Endometrial microvascular endothelial cells (primary cell): Measurements from ENCODE around the gene SNAPC4. TPM values are rescaled to one million over a fixed set of nuclear protein-coding genes. Genes with fewer than 3 reads are reported as not detected.

ENCODE experiments used
- in situ Hi-C: cut with HindIII; loops from 2 replicates; pipeline ENCODE4 v1.10.0; 2017; ENCODE audit warnings: low sequenced_read_pairs, low pct_unique_long_range_greater_than_20kb; ENCODE audit errors: inconsistent ontology term
- total RNA-seq: library from RNA; depleted of rRNA; stranded (reverse); fragments of >200 nt; gene quantifications from one replicate; pipeline ENCODE4 v1.2.3, GENCODE V29; 2015; ENCODE audit errors: inconsistent ontology term

The SNAPC4 gene
- total RNA-seq, 1 donor from 2014 or later: 6.8 TPM

DNA sequence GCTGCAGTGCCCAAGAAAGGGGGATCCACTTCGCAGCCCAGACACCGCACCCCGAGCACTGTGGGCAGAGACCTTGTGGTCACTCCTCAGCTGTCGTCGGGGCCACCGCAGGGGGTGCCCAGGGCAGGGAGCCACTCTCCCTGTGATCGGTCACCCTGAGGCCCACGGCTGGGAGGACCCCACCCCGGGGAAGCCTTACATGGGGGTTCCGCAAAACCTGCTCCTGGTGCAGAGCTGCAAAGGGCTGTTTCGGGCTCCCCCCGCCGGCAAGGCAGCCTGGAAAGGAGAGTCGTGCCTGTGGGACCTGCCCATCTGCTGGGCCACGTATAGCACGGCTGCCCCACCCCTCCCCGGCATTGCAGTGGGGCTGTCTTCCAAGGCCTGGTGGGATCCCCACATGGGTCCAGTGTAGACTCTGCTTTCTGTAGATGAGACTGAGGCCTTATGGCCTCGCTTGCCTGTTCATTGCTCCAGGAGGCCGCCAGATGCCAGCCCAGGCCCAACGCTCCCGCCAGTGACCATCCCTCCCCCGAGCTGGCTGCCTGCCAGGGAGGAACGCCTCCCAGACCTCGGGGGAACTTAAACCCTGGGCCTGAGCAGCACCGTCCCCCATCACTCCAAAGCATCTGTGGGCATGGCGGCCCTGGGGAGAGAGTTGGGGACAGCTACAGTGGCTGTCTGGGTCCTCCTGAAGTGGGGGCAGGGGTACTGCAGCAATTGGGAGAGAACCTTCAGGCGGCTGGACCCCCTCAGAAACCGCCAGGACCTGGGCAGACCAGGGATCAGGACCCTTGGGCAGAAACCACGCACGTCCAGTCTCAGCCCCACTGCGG is 34.8 kb downstream of the SNAPC4 start:
- in situ Hi-C loops: no loop called here

GRCh38 chr9:136363949-136364748 is 35.8 kb downstream of the SNAPC4 start:
- in situ Hi-C loops: no loop called here

GRCh38 chr9:136363106-136363948 is 36.6 kb downstream of the SNAPC4 start, which contains the start of gene DNLZ:
DNLZ (minus strand) TSS chr9:136363744; CDS start chr9:136363714, 30 bp downstream.
- in situ Hi-C loops: no loop called here

- in situ Hi-C loops: no loop called here
Measured at GRCh38 chr9:136362450-136362784, 37.6 kb downstream of the SNAPC4 start.

GRCh38 chr9:136361754-136362449 is 38.1 kb downstream of the SNAPC4 start:
- in situ Hi-C loops: no loop called here

- in situ Hi-C loops: no loop called here
Measured at GRCh38 chr9:136361047-136361753, 38.8 kb downstream of the SNAPC4 start.

DNA sequence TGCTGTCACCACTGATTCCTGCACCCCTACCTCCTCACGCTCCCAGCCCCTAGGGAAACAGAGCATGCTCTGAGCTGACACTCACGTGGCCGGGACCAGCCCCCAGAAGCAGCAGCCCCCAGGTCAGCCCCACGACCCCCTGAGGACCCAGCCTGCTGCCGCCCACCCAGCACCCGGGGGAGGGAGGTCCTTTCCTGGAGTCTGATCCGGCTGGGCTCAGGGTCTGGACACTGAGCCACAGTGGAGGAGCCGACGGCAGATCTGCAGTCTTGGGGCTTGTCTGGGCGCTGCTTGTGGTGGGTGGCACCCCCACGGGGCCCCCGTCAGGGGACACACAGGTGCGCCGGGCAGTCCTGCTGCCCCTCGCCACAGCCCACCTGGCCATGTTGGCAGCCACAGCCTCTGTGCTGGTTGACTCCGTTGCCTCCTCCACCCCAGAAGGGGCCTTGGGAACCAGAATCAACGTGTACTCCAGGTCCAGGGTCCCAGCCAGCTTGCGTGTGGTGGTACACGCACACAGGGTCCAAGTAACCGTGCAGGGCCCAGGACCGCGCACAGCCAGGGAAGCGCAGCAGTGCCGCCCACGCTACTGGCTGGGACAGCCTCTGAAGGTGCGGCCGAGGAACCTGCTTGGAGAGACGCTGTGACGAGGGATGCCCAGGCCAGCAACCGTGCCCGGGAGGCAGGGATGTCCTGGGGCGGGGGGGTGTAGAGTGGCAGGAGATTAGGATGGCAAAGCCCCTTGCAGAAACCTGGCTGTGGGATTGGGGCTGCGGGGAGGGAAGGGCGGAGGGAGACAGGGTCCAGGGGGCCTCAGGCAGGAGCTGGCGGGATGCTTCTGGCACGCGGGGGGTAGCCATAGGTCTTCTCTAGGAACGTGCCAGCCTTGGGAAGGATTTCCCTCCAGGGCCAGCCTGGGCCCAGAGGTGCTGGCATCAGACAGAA is 39.9 kb downstream of the SNAPC4 start:
- in situ Hi-C loops: no loop called here

DNA sequence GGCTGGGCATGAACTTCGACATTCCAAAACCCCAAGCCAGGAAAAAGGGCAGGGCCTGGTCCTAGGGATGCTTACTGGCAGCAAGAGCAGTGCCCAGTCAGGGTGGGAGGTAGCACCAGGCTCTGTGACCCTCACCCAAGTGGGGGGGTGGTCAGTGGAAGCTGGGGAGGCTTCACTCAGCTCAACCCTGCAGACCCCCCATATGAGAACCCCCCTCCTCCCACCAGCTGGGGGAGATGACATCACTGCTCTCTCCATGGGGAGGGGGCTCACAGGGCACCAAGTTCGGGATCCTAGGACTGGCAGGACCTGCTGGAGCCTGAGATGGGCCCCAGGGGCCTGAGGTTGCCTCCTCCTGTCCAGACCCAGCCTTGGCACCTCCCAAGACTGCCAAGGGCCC is 41.1 kb downstream of the SNAPC4 start:
- in situ Hi-C loops: no loop called here

DNA sequence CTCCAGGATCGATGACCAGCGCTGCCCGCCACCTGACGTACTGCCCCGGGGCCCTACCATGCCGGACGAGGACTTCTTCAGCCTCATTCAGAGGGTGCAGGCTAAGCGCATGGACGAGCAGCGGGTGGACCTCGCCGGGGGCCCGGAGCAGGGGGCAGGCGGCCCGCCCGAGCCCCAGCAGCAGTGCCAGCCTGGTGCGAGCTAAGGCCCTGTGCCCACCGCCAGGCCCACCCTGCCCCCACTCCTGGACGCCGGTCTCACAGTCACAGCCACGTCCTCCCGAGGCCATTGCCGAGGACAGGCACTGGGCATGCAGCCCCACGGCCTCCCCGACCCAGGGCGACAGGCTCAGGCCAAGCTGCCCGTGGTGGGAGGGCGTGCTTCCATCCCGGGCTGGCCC is 42.0 kb downstream of the SNAPC4 start:
- in situ Hi-C loops: no loop called here

DNA sequence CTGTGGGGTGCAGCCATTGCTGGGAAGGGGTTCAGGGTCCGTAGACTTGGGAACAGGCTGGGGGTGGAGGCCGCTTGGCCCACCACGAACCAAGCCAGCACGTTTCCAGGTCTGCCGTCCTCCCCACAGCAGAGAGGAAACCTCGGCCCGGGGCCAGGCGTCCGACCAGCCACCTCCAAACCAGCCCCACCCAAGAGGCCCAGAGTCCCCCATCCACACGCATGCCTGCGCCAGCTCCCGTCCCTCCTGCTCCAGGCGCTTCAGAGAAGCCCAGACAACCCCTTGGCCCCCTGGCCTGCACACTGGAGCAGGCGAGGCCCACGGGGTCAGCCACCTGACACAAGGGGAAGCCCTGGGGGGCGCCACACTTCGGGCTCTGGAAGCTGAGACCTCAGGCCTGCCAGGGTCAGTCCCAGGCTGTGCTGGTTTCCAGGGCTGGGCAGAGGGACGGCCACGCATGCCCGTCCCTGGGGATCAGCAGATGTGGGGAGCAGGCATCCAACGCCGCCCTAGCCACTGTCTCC is 42.7 kb downstream of the SNAPC4 start:
- in situ Hi-C loops: no loop called here

DNA sequence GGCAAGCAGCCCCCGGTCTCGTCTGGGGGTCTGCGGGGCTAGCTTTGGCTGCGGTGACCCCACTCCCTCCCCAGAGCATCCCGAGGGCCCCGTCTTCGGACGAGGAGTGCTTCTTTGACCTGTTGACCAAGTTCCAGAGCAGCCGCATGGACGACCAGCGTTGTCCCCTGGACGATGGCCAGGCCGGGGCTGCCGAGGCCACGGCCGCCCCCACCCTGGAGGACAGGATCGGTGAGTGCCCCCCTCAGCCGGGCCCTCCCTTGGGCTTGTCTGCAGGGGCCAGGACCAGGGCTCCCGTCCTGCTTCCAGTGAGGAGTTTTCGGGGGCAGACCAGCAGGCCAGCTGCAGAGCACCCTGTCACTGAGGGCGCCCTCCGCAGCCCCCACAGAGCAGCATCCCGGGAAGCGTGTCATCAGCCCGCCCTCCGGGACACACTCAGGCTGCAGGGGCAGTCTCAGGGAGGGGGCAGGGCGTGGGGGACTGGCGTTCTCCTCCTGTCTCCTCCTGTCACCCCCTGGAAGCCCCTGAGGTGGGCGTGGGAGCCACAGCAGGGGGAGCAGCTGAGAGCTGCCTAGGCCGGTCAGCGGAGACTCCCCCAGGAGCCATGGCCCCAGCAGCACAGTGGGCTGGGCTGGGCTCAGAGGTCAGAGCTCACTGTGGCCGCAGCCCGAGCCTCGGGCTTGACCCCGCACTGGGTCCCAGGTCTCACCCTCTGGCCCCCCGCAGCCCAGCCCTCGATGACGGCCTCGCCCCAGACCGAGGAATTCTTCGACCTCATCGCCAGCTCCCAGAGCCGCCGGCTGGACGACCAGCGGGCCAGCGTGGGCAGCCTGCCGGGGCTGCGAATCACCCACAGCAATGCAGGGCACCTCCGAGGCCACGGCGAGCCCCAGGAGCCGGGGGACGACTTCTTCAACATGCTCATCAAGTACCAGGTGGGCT is 44.1 kb downstream of the SNAPC4 start:
- in situ Hi-C loops: no loop called here

DNA sequence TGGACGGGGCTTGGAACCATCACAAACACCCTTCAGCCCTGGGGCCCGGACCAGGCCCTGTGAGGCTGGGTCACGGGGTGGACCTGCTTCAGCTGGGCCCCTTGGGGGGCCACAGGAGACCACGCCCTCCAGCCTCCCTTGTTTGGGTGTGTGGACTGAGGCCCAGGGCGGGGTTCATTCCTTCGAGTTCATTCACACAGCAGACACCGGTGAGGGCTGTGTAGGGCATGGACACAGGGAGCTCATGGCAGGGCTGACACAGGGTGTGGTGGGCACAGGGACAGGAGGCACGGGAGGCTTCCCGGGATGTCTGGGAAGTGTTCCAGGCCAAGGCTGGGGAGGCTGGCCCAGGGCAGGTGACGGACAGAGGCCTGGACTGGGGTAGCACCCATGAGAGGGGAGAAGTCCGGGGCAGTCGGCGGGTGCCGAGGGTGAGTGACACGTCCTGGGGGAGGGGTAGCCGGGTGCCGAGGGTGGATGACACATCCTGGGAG is 45.3 kb downstream of the SNAPC4 start:
- in situ Hi-C loops: no loop called here

DNA sequence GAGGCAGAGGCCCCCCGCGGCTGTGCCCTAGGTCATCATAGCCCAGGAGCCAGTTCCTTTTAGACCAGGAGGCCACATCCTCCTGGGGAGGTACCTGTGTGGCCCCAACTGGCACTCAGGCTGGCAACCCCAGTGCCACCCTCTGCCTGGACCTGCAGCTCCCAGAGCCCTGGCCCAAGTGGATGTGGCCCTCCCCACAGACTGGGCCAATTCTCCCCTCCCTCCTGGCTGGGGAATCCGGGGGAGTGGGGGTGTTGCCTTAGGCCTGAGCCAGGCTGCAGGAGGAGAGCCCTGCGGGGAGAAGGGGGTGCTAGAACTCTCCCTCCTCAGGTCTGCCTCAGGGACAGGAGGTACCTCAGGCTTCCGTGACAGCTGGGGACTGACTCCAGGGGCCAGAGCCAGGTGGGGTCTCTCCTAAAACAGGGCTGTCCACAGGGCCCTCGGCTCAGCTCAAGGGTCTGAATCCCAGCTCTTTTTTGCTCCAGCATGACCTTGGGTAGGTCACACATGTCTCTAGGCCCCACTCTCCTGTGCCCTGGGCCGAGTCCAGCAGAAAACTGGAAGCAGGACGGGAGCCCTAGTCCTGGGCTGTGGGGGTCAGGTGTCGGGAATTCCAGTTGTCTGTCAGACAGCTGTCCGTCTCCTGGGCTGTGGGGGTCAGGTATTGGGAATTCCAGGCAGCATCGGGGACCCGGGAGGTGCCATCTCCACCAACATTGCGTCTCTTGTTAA is 46.0 kb downstream of the SNAPC4 start:
- in situ Hi-C loops: no loop called here

DNA sequence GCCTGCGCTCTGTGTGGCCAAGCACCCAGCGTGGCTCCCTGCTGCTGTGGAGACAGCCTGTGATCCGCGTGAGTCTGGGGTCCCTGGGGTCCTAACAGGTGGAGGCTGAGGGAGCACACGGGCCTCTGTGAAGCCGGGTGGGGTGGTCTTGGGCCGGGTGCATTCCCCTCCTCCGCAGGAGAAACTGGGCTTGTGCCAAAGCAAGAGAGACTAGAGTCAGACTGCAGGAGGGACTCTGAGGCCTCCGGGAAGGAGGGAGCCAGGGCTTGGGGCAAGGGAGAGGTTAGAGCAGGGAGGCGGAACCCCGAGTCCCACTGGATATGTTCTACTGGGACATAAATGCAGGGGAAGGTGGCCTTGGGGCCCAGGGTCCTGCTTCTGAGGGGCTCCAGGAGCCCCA is 46.9 kb downstream of the SNAPC4 start:
- in situ Hi-C loops: no loop called here

- in situ Hi-C loops: no loop called here
Measured at GRCh38 chr9:136352682-136353081, 47.3 kb downstream of the SNAPC4 start.
